ENCODE results near the gene C12orf43.

Gene C12orf43

DNA sequence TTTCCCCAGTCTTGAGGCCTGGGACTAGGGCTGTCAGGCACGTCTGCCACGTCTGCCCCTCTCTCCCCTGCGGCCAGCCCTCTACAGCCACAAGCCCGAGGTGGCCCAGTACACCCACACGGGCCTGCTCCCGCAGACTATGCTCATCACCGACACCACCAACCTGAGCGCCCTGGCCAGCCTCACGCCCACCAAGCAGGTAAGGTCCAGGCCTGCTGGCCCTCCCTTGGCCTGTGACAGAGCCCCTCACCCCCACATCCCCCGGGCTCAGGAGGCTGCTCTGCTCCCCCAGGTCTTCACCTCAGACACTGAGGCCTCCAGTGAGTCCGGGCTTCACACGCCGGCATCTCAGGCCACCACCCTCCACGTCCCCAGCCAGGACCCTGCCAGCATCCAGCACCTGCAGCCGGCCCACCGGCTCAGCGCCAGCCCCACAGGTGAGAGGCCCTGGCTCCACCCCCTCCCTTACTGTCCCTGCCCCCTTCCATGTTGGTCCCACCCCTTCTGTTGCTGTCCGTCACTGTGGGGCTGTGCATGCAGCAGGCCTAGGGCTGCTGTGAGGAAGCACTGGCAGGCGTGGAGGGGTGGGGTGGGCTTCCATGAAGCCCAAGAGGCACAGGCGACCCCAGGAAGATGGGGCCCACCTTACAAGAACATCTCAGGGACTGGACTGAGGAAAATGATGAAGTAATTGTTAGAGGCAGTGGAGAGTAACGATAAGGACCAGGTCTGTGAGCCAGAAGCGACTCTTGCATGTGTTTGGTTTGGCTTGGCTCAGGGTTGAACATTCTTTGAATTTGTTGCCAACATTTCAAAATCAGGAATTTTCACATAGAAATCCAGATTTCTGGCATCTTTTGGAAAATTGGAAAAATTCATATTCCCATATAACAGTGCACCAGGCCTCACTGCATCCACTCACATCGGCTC, 16.8 kb downstream of the C12orf43 start:
- no peak for DNase-seq (ENCODE audit: low read depth)

DNA sequence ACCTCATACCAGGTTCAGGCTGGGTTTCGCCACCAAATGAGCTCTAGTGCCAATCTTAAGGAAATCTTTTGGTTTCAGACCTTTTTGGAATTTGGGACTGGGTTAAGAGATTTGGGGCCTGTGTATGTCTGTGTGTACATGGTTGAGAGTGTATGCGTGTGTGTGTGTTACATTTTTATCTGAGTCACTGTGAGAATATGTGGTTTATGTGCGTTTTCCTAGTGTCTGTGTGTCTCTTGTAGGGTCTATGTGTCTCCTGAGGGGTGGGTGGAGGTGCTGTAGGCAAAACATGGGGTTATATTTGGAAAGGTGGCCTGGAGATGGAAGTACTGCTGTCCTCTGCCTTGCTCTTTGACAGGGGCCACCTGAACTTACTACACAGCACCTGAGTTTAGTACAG, 17.9 kb downstream of the C12orf43 start:
- DNase-seq (ENCODE audit: low read depth): no peak

DNA sequence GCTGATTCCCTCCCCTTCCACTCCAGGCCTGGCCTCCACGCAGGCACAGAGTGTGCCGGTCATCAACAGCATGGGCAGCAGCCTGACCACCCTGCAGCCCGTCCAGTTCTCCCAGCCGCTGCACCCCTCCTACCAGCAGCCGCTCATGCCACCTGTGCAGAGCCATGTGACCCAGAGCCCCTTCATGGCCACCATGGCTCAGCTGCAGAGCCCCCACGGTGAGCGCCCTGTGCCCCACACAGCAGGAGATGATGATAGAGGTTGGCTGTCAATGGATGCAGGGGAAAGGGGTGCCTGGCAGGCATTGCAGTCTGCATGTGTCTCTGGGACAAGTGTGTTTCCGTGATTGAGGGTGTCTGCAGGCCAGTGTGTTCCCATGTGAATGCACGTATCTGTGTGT, 18.8 kb downstream of the C12orf43 start:
- DNase-seq (ENCODE audit: low read depth): no peak

DNA sequence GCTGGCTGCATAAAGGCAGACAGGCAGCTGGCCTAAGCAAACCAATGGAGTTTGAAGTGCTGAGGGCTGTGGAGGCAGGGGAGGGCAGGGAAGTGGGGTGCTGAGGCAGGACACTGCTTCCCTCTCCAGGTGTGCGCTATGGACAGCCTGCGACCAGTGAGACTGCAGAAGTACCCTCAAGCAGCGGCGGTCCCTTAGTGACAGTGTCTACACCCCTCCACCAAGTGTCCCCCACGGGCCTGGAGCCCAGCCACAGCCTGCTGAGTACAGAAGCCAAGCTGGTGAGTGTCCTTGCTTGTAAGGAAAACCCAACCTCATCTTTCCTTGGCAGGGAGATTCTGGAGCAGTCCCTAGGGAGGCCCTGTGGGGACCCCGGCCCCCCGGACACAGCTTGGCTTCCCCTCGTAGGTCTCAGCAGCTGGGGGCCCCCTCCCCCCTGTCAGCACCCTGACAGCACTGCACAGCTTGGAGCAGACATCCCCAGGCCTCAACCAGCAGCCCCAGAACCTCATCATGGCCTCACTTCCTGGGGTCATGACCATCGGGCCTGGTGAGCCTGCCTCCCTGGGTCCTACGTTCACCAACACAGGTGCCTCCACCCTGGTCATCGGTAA, 20.0 kb downstream of the C12orf43 start:
- DNase-seq (ENCODE audit: low read depth): no peak

DNA sequence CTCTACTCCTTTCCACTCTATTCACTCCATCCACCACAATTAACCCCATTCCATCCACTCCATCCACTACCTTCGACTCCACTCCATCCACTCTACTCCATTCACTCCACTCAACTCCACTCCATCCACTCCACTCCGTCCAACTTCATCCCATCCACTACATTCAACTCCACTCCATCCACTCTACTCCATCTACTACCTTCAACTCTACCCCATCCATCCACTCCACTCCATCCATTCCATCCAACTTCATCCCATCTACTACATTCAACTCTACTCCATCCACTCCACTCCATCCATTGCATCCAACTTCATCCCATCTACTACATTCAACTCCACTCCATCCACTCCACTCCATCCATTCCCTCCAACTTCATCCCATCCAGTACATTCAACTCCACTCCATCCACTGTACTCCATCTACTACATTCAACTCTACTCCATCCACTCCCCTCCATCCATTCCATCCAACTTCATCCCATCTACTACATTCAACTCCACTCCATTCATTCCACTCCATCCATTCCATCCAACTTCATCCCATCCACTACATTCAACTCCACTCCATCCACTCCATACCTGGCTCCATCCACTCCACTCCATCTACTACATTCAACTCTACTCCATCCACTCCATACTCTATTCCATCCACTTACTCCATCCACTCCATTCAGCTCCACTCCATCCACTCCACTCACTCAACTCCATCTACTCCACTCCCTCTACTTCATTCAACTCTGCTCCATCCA, 21.5 kb downstream of the C12orf43 start:
- DNase-seq (ENCODE audit: low read depth): no peak

- DNase-seq (ENCODE audit: low read depth): no peak
Observed at GRCh38 chr12:120994059-120994458, 22.2 kb downstream of the C12orf43 start.

GRCh38 chr12:120993496-120993895, 22.8 kb downstream of the C12orf43 start:
- no peak for DNase-seq (ENCODE audit: low read depth)

GRCh38 chr12:120992989-120993388, 23.3 kb downstream of the C12orf43 start:
- DNase-seq (ENCODE audit: low read depth): no peak

DNA sequence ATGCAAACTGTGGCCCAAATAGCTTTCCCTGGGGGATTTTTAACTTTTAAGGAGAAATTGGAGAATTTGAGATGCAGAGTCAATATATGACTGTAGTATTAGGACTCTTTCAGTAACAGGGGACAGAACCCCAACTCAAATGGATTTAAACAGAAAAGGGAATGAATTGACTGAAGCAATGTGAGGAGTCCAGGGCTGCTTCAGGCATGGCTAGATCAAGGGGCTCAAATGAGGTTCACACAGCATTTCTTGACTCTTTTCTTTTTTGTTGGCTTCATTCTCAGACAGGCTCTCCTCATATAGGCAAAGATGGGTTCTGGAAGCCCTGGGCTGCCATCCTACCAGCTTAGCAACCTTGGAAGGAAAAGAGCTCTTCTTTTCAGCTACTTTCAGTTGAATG, 24.3 kb downstream of the C12orf43 start:
- no peak for DNase-seq (ENCODE audit: low read depth)

DNA sequence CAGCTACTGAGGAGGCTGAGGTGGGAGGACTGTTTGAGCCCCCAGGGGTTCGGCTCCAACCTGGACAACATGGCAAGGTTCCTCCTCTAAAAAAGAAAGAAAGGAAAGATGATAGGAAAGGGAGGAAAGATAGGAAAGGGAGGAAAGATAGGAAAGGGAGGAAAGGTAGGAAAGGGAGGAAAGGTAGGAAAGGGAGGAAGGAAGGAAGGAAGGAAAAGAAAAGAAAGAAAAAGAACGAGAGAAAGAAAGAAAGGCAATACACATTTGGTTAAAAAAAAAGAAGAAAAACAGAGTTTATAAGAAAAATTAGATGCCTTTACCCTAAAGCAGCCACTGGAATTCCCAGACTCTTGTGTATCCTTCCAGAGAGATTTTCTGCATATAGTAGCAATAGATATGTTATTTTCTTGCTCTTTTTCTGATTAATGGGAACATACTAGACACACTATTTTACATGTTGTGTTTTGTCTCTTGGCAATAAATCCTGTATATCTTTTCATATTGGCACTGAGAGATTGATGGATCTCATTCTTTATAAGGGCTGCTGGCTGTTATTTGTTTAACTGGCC, 25.7 kb downstream of the C12orf43 start:
- no peak for DNase-seq (ENCODE audit: low read depth)

- no peak for DNase-seq (ENCODE audit: low read depth)
Observed at GRCh38 chr12:120989687-120990086, 26.6 kb downstream of the C12orf43 start.

- DNase-seq (ENCODE audit: low read depth): no peak
Observed at GRCh38 chr12:120988658-120989057, 27.6 kb downstream of the C12orf43 start.

GRCh38 chr12:120988234-120988633, 28.1 kb downstream of the C12orf43 start:
- DNase-seq (ENCODE audit: low read depth): no peak

GRCh38 chr12:120984351-120984898, 31.9 kb downstream of the C12orf43 start:
- no peak for DNase-seq (ENCODE audit: low read depth)

DNA sequence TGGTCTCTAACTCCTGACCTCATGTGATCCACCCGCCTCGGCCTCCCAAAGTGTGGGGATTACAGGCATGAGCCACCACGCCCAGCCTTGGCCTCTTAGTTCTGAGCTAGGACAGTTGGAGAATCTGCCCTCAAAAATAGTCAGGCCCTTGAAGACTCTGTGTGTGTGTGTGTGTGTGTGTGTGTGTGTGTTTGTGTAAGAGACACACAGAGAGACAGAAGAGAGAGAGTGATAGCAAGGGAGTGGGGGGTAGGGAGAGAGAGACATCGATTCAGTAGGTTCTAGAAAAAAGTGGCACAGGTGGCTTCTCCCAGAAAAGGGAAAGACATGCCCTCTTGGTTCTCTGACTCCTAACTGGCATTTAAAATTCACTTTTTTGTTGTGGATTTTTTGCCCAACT, 32.5 kb downstream of the C12orf43 start:
- no peak for DNase-seq (ENCODE audit: low read depth)

DNA sequence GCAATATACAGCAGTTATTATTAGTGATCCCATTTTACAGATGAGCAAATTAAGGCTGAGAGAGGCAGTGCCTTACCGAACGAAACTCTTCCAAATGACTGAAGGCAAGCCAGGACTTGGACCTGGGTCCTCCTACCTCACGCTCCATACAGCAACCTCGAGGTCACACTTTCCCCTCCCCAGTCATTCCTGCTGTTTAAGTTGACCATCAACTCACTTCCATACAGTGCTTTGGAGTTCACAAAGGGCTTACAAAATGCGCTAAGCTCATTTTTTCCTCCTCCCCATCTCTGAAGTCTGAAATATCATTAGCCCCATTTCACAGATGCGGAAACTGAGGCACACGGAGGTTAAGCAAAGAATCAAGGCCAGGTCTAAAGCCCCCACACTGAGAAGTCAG, 33.6 kb downstream of the C12orf43 start:
- DNase-seq (ENCODE audit: low read depth): no peak

GRCh38 chr12:120981407-120981941, 34.8 kb downstream of the C12orf43 start:
- no peak for DNase-seq (ENCODE audit: low read depth)

GRCh38 chr12:120980800-120981368, 35.4 kb downstream of the C12orf43 start:
- no peak for DNase-seq (ENCODE audit: low read depth)

DNA sequence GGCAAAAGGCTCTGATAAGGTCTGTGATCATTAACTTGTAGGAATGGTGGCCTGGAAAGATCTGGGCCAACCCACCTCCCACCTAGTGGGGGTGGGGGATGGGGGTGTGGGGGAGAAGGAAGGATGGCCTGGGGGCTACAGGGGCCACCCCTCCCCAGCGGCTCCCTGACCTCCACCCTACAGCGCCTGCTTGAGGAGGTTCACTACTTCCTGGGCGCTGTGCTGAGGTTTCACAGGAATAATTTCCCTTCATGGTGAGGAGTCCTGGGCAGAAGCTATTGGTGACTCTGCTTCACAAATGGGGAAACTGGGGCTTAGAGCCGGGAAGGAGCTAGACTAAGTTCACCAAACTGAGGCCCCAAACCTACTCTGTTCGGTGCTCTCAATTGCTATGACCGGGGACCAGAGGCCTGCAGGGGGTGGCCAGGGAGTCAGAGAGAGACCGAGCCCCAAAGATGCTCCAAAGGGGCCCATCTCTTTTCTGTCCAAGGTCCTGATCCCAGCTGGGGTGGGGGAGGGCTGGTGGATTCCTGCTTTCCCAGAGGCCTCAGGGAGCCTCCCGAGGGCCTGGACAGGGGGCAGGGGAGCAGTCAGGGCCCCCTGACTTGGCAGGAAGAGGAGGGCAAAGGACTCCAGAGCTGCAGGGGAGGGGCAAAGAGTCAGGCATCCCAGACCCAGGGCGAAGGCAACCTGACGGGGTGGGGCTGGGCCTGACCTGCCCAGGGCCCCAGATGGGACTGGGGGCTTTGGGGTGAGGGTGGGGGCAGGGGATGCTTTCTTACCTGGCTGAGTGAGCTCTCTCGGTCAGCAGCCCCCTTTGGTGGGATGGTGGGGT, 36.2 kb downstream of the C12orf43 start:
- DNase-seq (ENCODE audit: low read depth): no peak

GRCh38 chr12:120979220-120979861, 36.9 kb downstream of the C12orf43 start:
- no peak for DNase-seq (ENCODE audit: low read depth)
